AG04449 (cell line): ENCODE measurements around the gene FAM72B.
"Not testable (repeated sequence)": the region's sequence is repeated elsewhere in the genome, so short reads cannot be mapped to it uniquely, and the experiment has no call there.

Experiments
- CTCF ChIA-PET: fragments of 350-600 bp; formaldehyde crosslinking; extraction: SDS; loops from one replicate; lab custom pipeline; 2021; ENCODE audit warnings: antibody characterized with exemption; lab: Yijun Ruan, JAX
- POLR2A ChIA-PET: fragments of 400-600, 350-600 bp; formaldehyde crosslinking; extraction: SDS; loops from one replicate; lab custom pipeline; 2020; ENCODE audit warnings: antibody characterized with exemption, inconsistent platforms; lab: Yijun Ruan, JAX
- DNase-seq: peaks from one replicate; pipeline ENCODE4 v3.0.0-alpha.2; 2010; ENCODE audit warnings: low read depth, low spot score
- H3K4me3 ChIP-seq: 2 replicates; pipeline ENCODE4 v1.5.1; 2011; ENCODE audit warnings: low read depth, mild to moderate bottlenecking, control low read depth, low read length

FAM72B gene

GRCh38 chr1:121205786-121206711, 21.9 kb upstream of the FAM72B start:
- CTCF ChIA-PET, H3K4me3 ChIP-seq, DNase-seq, POLR2A ChIA-PET: not testable (repeated sequence)

GRCh38 chr1:121202986-121203385, 18.8 kb upstream of the FAM72B start:
- CTCF ChIA-PET, H3K4me3 ChIP-seq, POLR2A ChIA-PET, DNase-seq: not testable (repeated sequence)

DNA sequence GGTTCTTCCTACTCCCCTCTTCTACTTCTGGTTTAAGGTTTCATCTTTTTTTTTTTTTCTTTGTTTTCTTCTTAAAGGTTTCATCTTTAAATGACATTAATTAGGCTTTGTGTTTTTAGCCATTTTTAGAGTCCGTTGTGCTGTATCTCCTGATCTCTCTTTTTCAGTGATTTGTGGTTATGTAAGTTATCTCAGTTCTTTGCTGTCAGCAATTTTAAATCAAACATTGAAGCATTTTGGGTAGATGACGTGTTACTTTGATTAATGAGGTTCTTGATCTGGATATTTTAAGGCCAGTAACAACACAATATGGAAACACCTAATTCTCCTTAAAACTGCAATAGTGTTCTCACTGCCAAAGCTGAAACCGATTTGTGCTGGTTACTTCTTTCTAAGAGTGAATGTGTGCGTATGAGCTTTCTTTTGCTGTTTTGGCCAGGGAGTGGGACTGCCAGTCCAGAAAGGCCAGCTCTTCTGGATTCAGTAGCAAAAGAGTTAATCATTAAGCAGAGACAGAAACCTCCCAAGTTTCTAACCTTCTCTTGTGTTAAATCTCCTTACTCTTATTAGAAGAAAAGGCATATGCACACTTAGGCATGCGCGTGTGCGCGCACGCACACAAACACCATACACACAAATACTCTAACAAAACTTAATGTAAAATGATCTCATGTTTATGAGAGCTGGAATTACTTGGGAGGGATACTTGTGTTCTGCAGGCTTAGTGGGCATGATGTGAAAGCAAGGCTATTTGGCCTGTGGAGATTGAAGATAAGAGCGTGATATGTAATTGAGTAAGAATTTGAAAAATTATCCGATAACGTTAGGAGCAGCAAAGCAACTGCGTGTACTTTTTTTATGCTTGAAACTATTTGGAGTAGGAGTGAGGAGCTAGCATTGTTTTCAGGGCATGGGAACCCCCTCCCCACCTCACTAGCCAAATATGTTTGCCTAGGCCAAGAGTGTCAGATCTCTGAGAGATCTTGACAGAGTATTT, 17.1 kb upstream of the FAM72B start:
- POLR2A ChIA-PET, CTCF ChIA-PET, H3K4me3 ChIP-seq, DNase-seq: not testable (repeated sequence)

- POLR2A ChIA-PET, CTCF ChIA-PET, DNase-seq, H3K4me3 ChIP-seq: not testable (repeated sequence)
Observed at GRCh38 chr1:121200232-121200631, 16.1 kb upstream of the FAM72B start.

DNA sequence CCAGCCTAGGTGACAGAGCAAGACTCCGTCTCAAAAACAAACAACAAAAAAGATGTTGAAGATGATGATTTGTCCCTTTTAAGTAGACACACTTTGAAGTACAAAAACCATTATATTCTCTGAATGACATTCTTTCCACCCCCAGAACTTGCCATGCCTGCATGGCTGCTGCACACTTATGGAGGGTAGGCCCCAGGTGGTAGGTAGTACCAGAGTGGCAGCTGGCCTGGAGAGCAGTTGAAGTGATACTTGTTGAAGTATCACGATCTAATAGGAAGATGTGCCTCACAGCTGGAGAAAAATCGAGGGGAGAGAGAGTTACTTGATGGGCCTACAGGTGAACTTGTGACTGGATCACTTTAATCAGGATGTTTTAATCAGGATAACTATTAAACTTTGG, 15.6 kb upstream of the FAM72B start:
- CTCF ChIA-PET, POLR2A ChIA-PET: not testable (repeated sequence)

DNA sequence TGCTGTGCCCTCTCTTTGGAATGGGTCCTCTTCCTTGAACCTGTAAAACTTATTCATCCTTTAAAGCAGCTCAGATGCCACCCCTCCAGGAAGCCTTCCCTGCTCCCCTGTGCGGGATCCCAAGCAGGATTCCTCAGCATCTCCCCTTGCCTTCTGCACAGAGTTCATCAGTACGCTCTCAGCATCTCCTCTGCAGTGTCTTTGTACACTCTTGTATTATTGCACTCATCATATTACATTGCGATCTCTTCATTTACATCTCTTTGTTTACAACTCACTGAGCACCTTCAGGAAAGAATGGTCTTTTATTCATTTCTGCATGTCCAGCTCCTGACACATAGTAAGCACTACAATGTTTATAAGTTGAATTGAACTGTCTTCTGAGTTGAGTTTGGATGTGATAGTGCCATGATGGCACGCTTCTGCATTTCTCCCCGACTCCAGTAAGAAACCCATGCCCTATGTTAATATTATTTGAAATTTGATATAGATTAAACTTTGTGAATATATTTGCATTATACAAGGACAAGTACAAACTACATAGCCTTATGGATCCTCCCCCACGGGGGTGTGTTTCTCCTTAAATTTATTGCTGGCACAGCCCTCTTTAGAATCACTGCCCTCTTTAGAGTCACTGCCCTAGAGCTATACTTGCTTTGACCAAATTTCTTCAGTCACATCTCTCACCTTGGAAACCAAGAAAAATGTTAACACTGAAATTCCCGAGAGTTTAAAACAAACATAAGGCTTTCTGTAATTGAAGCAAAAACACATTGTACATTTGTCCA, 13.1 kb upstream of the FAM72B start:
- H3K4me3 ChIP-seq, CTCF ChIA-PET, POLR2A ChIA-PET, DNase-seq: not testable (repeated sequence)

More for the DNA sequence above, 15.6 kb upstream of the FAM72B start:
- not testable (repeated sequence) for DNase-seq, H3K4me3 ChIP-seq

- H3K4me3 ChIP-seq, POLR2A ChIA-PET, CTCF ChIA-PET, DNase-seq: not testable (repeated sequence)
Observed at GRCh38 chr1:121192512-121192911, 8.4 kb upstream of the FAM72B start.

GRCh38 chr1:121187914-121188313, 3.8 kb upstream of the FAM72B start:
- H3K4me3 ChIP-seq = peak overlapping the region; percentile 30
- POLR2A ChIA-PET, DNase-seq, CTCF ChIA-PET: not testable (repeated sequence)

DNA sequence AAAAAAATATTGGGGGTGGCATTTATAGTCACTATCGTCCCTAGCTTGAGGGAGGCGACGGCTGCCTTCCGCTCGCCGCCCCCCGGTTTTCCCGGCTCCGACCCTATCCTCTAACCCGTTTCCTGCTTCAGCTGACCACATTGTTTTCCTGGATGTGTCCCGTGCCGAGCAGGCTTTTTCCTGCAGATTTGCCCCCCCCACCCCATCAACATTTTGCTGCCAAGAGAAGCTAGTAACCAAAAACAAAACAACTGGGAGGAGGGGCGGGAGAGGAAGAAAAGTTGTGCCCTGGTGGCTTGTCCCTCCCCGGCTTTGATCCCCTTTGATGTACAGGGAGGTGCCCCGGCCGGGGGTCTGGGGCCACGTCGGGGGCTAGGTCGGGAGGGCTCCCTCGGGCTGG, 2.1 kb upstream of the FAM72B start:
- DNase-seq, H3K4me3 ChIP-seq, POLR2A ChIA-PET, CTCF ChIA-PET: not testable (repeated sequence)

GRCh38 chr1:121185140-121185708, 1.1 kb upstream of the FAM72B start:
- CTCF ChIA-PET, POLR2A ChIA-PET, DNase-seq: not testable (repeated sequence)
- H3K4me3 ChIP-seq = peak overlapping the region; percentile 51

DNA sequence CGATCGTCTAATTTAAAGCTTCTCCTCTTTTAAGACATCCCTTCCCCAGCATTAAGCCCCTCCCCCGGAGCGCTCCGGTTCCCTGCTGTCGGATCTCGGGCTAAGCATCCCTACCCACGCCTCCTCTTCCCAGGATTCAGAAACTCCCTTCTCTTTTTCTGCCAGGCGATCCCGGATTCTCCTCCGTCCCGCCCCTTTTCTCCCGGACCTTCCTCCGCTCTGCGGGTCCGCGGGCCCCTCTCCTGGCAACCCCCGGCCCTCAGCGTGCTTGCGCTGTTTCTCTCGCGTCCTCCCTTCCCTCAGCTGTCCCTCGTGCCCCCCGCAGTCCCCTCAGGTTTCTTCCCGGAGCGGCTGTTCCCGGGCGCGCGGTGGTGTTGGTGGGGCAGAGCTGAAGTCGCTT, 273 bp downstream of the FAM72B start:
- CTCF ChIA-PET, DNase-seq, POLR2A ChIA-PET: not testable (repeated sequence)
- H3K4me3 ChIP-seq = peak overlapping the region; percentile 55

DNA sequence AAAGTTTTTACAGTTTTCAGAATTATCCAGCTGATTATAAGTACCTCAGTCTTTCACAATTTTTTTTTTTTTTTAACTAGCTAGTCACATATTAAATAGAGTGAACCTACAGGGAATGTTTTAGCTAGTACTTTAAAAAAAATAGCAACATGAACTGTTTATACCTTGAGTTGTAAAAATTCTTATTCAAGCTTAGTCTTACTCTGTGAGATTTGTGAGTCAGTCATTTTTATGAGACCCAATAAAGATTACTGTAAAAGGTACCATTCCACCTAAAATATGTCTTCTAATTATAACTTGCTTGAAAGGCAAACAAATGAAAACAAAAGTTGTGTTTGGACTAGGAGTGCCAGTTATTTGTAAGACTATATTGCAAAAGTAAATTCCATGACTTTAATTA, 5.9 kb downstream of the FAM72B start:
- CTCF ChIA-PET, POLR2A ChIA-PET, H3K4me3 ChIP-seq, DNase-seq: not testable (repeated sequence)

GRCh38 chr1:121176649-121177048, 7.5 kb downstream of the FAM72B start:
- DNase-seq, CTCF ChIA-PET, H3K4me3 ChIP-seq, POLR2A ChIA-PET: not testable (repeated sequence)

- DNase-seq, POLR2A ChIA-PET, CTCF ChIA-PET, H3K4me3 ChIP-seq: not testable (repeated sequence)
Observed at GRCh38 chr1:121168152-121168668, 15.9 kb downstream of the FAM72B start.

GRCh38 chr1:121167225-121167738, 16.9 kb downstream of the FAM72B start:
- DNase-seq, H3K4me3 ChIP-seq, CTCF ChIA-PET, POLR2A ChIA-PET: not testable (repeated sequence)
